Endothelial cell of hepatic sinusoid (primary cell): ENCODE measurements around the gene PCED1B.

Experiments
- in situ Hi-C: cut with HindIII; loops from 2 replicates; pipeline ENCODE4 v1.10.0; 2017; ENCODE audit warnings: low sequenced_read_pairs

The PCED1B gene

GRCh38 chr12:47268501-47269454 lies 189.4 kb downstream of the PCED1B start:
- in situ Hi-C loops: no loop called here

DNA sequence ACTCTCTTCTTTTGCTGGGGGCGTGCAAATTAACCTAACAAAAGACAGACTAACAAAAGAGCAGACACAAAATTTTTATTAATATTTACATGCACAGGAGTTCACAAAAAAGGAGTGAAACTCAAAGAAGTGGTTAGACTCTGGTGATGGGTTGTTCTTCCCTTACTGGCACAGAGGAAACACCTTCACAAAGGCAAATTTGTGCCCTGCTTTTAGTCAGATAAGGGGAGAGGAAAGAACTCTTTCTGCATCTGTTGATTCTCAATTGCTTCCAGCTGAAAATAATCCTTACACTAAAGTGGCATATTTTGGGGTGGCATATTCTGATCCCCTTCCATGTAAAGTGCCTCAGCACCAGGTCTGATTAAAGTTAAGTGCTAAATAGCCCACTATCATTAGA lies 190.5 kb downstream of the PCED1B start:
- in situ Hi-C loops: no loop called here

DNA sequence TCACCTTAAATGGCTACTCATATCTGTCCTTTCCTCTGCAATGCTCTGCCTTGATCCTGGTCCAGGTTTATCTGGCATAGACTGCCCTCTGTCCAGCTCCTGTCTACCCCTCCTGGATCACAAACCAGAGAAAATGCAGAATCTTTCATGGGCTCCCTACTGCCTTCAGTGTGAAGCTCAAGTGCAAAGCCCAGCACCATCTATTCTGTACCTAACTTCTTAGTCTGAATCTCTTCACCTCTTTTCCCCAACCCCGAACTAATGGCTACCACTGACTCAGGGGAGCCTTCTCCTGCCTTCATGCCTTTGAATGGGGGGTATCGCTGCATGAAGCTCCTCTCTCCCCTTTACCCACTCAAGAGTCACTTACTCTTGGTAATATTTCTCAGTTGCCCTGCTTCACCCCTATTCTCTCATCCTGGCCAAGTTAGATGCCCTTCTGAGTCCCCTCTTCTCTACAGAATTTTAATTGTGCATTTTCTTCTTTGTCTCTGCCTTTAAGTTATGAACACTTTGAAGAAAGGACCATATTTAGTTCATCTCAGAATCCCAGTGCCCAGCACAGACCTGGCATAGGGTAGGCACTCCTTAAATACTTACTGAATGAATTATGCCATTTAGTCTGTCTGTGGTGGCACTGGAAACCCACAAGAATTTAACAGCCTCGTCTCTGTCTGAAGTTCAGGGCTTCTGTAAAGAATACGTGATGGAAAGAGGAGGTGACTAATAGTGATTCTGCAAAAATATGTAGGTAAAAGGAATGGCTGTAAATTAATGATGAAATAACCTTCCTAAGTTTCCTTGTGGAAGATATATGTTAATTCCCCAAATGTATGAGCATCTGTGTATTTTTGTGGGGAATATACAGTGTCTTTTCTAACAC lies 191.6 kb downstream of the PCED1B start:
- in situ Hi-C loops: no loop called here

DNA sequence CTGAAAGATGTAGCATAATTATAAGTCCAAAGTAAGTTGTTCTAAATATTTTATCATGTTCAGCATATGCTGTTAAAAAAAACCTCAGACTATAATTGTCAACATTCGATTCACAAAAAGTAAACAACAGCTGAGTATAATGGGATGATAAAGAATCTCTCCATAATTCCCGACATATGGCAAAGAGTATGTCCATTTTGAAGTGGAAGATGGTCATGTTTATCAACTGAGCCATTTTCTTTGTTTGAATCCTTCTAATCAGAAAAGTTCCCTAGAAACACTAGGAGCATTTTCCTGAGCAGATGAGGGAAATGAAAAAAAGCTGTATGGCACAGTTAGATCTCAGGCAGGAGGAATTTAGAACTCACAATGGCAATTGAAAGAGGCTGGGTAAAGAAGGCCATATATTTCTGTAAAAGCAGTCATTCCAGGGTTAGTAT lies 192.4 kb downstream of the PCED1B start:
- in situ Hi-C loops: no loop called here

DNA sequence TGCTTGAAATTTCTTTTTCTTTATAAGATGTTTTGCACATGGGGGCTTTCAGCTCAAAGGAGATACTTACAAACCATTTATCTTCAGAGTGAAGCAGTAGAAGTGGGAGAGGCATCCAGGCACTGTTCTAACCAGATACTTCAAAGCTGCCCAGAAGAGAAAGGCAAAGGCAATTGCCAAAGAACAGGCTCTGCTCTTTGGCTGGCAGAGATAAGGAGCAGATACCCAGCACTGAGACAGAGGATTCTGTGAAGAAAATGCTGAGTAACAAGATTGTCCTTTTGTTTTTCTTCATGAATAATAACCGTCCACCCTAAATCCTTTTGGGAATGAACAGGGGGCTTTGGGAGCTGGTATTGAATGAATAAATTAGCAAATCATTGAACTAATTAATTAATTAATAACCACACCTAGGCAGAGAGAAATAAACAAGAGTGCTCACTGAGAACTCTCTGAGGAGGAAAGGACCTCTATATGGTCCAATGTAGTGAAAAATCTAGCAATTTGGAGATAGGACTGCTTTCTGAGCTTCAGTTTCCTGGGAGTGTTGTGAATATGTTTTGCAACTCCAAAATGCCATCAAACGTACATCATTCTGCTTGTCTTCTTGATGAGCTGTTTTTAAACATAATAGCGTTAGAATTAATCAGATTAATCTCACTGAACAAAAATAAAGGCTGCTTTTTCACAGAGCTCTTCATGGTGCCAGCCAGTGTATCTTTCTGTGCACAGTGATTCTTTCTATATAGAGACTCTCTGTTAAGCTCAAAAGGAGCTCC lies 193.2 kb downstream of the PCED1B start:
- in situ Hi-C loops: no loop called here

DNA sequence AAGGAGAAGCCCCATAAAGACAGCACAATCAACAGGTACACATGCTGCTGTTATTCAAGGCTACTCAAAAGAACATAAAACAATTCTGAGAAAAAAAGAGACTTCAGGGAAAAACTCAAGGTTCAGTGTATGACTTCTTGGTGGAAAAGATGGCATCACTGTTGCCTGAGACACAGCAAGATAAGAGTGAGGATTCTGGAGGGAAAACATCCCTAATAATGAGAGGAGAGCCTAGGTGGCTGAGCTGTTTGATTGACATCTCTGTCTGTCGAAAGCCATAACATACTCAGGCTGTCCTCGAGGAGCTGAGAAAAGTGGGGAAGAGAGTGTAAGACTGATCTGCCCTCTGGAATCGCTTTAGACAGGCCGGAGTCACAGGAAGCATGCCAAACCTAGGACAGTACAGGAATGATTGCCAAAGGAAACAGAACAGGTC lies 193.8 kb downstream of the PCED1B start:
- in situ Hi-C loops: no loop called here

DNA sequence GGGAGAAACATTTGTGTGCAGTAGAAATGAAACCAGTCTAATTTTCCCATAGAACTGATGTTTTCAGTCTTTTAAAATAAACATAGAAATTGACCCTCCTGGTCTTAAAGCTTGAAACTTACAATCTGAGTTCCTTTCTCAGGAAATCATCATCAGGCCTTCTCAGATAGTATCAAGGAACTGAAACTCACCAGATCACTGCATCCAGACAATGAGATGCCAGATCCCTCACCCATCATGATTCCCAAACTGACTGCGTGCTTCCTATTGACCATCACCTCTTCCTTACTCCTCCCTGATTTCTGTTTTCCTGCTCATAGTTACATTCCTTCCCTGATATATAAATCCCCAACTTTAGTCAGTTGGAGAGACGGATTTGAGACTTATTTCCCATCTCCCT lies 195.3 kb downstream of the PCED1B start:
- in situ Hi-C loops: no loop called here

DNA sequence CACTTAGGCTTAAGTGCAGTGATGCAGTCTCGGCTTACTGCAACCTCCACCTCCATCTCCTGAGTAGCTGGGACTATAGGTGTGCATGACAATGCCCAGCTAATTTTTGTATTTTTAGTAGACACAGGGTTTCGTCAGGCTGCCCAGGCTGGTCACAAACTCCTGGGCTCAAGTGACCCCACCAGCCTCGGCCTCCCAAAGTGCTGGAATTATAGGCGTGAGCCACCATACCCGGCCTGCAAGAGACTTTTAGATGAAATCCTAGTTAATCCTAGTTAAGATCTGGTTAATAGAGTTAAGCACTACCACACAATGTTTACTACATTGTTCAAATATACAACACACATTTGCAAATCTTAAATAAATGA lies 196.8 kb downstream of the PCED1B start:
- in situ Hi-C loops: no loop called here

DNA sequence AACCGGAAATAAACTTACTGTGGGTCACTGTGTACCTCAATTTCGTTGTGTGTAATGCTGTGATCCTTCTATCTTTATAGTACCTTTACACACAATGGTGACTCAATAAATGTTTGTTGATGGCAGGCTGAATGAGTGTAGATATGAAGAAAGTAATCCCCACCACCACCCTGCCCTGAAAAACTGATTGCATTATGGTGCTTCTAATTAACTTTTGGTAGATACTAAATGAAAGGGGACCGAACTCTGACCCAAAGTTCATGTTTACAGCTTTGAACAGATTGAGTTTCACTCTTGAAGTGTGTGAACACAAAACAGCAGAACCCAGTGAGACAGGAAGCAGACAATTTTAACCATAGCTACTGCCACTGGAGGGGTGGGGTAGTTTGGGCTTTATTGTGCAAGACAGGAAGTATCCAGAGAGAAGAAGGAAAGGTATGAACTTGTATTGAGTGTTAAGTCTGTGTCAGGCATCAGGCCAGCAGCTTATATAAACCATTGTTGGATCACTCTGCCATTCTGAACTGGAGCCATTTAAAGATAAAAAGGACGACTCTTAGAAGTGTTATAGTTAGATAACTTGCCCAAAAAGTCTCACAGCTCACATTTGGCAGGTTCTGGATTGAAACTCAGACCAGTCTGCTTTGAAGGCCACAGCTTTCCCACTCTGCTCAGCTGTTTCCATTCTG lies 197.3 kb downstream of the PCED1B start:
- in situ Hi-C loops: no loop called here

DNA sequence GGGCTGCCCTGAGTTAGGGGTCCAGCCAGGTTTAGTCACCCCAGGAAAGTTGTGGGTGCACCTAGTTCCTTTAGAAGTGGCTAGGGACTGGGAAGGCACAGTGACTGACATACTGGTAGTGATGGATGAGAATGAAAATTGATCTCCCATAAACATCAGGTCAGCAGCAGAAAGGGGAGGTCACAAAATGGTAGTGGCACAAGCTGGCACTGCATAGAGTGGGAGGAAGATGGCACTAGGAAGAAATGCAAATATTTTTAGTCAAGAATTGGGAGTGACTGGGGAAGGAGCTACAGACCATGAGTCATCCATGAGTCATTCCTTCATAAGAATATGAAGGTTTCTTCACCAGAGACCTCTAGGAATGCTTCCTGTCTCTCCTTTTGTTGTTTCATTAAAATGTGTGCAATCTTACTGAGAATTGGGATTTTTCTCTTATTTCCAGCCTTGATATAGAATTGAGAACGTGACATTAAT lies 198.6 kb downstream of the PCED1B start:
- in situ Hi-C loops: no loop called here

DNA sequence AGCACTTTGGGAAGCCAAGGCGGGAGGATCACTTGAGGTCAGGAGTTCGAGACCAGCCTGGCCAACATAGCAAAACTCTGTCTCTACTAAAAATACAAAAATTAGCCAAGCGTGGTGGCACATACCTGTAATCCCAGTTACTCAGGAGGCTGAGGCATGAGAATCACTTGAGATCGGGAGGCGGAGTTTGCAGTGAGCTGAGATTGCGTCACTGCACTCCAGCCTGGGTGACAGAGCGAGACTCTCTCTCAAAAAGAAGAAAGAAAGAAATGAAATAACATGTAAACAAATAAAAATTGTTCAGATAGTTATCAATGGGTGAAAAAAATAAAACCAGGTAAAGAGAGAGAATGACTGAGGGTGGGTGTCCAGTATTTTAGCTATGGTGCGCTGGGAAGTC lies 200.3 kb downstream of the PCED1B start:
- in situ Hi-C loops: loop anchor here (5.0 kb wide), 1 partner anchor 38 kb away; no protein-coding TSS in a partner anchor

- in situ Hi-C loops: loop anchor here (5.0 kb wide), 1 partner anchor 37 kb away; no protein-coding TSS in a partner anchor
Measured at GRCh38 chr12:47280543-47281300, 201.3 kb downstream of the PCED1B start.

DNA sequence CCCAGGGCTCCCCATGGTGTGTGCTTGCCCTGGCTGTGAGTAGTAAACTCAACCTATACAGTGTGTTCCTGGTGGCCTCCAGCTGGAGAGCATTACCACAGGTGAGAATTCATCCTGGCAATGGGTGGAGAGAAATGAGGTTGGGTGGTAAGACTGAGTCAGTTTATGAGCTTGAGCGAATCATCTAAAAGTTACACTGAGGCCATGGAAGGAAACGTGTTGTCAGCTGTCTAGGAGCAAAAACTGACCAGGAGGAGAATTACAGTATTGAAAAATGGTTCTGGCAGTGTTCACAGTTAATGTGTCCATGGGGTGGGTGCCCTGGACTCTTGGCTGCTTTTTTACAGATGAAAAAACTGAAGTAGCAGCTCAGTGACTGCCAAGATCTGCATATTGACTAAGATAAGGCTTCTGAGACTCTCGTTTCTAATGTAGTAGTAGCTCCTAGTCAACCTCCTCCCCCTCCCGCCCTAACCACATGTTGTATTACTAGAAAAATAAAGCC lies 202.3 kb downstream of the PCED1B start:
- in situ Hi-C loops: loop anchor here (5.0 kb wide), 1 partner anchor 36 kb away; no protein-coding TSS in a partner anchor

DNA sequence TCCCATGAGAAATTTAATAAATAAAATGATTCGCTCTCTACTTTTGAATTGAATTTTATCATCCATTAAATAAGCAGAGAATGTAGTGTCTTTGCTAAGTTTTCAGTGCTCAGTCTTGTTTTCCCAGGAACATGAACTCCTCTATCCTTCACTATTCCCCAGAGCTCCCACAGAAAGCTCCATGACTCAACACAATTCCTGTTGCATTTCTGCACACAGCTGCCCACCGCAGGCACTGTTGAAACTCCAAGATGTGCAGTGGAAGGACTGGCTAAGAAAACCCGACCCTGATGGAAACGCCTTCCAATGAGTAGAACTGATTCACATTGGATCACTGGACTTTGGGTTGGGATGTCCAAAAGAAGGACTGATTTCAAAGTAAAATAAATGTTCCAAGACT lies 202.8 kb downstream of the PCED1B start:
- in situ Hi-C loops: loop anchor here (5.0 kb wide), 1 partner anchor 35 kb away; no protein-coding TSS in a partner anchor
